GM12891 (cell line): ENCODE data around the gene TENM4.
"Not testable (repeated sequence)": the region's sequence is repeated elsewhere in the genome, so short reads cannot be mapped to it uniquely, and the experiment has no call there.

Source experiments
- POLR2A ChIP-seq: IDR thresholded peaks from 2 replicates; pipeline ENCODE4 v1.6.1; 2011; ENCODE audit warnings: low read depth, low read length, control low read depth
- POLR2AphosphoS5 ChIP-seq: IDR thresholded peaks from 2 replicates; pipeline ENCODE4 v1.6.1; 2011; ENCODE audit warnings: low read depth, low read length, control low read depth
- TAF1 ChIP-seq: IDR thresholded peaks from 2 replicates; pipeline ENCODE4 v1.6.1; 2011; ENCODE audit warnings: low read depth, low read length, control low read depth

DNA sequence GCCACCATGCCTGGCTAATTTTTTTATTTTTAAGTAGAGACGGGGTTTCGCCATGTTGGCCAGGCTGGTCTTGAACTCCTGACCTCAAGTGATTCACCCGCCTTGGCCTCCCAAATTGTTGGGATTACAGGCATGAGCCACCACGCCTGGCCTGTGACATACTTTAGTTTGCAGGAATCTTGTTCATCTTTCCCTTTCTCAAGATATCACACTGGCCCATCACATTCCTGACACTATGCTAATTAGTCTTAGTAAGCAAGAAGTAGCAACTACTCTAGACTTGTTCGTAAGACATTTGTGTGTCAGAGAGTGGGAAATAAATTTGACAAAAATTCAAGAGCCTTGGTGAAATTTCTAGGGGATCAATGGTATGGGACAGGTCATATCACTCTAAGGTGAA, 831.5 kb downstream of the TENM4 start:
- TF ChIP-seq POLR2AphosphoS5, POLR2A, TAF1: not testable (repeated sequence)
